ENCODE data around the gene NEUROD2.

DNA sequence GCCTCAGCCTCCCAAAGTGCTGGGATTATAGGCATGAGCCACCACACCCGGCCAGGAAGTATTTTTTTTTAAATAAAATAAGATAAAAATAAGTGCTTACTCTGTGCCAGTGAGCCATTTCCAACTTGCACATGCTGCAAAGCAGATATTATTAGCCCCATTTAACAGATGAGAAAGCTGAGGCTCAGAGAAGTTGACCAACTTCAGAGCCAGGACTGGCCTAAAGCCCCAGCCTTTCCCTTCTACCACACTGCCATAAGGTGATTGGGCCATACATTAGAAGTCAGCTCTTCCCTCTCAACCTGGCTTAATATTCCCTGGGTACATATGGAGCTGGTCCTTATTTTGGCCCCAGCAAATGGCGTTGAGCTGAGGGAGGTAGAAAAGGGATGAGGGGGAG is 25.1 kb downstream of the NEUROD2 start:
- TF ChIP-seq, protein P1, sequence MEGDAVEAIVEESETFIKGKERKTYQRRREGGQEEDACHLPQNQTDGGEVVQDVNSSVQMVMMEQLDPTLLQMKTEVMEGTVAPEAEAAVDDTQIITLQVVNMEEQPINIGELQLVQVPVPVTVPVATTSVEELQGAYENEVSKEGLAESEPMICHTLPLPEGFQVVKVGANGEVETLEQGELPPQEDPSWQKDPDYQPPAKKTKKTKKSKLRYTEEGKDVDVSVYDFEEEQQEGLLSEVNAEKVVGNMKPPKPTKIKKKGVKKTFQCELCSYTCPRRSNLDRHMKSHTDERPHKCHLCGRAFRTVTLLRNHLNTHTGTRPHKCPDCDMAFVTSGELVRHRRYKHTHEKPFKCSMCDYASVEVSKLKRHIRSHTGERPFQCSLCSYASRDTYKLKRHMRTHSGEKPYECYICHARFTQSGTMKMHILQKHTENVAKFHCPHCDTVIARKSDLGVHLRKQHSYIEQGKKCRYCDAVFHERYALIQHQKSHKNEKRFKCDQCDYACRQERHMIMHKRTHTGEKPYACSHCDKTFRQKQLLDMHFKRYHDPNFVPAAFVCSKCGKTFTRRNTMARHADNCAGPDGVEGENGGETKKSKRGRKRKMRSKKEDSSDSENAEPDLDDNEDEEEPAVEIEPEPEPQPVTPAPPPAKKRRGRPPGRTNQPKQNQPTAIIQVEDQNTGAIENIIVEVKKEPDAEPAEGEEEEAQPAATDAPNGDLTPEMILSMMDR (IDR thresholded peaks at IDR 0.05), result no peak
- no peak for TF ChIP-seq POLR2A (IDR thresholded peaks at IDR 0.05)
